Astrocyte of the spinal cord (primary cell): ENCODE measurements around the gene HID1.

ENCODE experiments used
- DNase-seq: peaks from one replicate; pipeline ENCODE4 v3.0.0; 2011; ENCODE audit warnings: low read depth, low spot score
- H3K4me3 ChIP-seq: 2 replicates; pipeline ENCODE4 v1.5.1; 2011; ENCODE audit warnings: low read depth, mild to moderate bottlenecking, low read length, moderate library complexity
- in situ Hi-C: cut with HindIII; loops from 2 replicates; pipeline ENCODE4 v1.10.0; 2017; ENCODE audit warnings: low sequenced_read_pairs
- TF ChIP-seq, protein P1 (sequence below): IDR thresholded peaks from 2 replicates; pipeline ENCODE4 v1.5.1; 2012; ENCODE audit warnings: low read depth, mild to moderate bottlenecking, low read length, inconsistent platforms

The HID1 gene

GRCh38 chr17:74925242-74925641 lies 47.3 kb downstream of the HID1 start:
- in situ Hi-C loops = no loop called here
- no peak for DNase-seq
- TF ChIP-seq, protein P1, sequence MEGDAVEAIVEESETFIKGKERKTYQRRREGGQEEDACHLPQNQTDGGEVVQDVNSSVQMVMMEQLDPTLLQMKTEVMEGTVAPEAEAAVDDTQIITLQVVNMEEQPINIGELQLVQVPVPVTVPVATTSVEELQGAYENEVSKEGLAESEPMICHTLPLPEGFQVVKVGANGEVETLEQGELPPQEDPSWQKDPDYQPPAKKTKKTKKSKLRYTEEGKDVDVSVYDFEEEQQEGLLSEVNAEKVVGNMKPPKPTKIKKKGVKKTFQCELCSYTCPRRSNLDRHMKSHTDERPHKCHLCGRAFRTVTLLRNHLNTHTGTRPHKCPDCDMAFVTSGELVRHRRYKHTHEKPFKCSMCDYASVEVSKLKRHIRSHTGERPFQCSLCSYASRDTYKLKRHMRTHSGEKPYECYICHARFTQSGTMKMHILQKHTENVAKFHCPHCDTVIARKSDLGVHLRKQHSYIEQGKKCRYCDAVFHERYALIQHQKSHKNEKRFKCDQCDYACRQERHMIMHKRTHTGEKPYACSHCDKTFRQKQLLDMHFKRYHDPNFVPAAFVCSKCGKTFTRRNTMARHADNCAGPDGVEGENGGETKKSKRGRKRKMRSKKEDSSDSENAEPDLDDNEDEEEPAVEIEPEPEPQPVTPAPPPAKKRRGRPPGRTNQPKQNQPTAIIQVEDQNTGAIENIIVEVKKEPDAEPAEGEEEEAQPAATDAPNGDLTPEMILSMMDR = no peak
- no peak overlapping the region for H3K4me3 ChIP-seq

DNA sequence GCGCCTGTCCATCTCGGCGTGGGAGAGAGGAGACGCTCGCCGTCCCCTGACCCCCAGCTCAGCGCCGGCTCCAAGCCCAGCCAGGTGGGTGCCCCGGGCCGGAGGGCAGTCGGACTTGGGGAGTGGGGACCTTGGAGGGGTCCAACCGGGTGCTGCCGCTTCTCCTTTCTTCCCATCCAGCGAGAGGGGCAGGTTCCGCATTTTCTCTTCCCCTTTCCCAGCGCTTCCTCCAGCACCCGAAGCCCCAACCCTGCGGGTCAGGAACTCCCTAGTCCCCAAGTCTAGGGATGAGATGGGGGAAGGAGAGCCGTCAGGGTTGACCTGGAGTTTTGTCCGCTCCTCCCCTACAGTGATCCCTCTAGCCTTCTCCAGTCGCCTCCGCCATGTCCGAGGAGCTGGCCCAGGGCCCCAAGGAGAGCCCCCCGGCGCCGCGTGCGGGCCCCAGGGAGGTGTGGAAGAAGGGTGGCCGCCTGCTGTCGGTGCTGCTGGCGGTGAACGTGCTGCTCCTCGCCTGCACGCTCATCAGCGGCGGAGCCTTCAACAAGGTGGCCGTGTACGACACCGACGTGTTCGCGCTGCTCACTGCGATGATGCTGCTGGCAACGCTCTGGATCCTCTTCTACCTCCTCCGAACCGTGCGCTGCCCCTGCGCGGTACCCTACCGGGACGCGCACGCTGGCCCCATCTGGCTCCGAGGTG lies 48.2 kb downstream of the HID1 start, which contains the start of gene OTOP2:
OTOP2 (plus strand) TSS at position 24 of the 699 bp plus-strand sequence; CDS start at position 384, 360 bp downstream.
- TF ChIP-seq, protein P1 = no peak
- in situ Hi-C loops = no loop called here
- peak within 1 kb of the TSS; percentile 12 for H3K4me3 ChIP-seq
- DNase-seq = no peak

- DNase-seq = peak; percentile 8
- TF ChIP-seq, protein P1 = peak; percentile 66
- peak overlapping the region; percentile 12 for H3K4me3 ChIP-seq
- in situ Hi-C loops = no loop called here
Measured at GRCh38 chr17:74923538-74924249, 48.9 kb downstream of the HID1 start.

DNA sequence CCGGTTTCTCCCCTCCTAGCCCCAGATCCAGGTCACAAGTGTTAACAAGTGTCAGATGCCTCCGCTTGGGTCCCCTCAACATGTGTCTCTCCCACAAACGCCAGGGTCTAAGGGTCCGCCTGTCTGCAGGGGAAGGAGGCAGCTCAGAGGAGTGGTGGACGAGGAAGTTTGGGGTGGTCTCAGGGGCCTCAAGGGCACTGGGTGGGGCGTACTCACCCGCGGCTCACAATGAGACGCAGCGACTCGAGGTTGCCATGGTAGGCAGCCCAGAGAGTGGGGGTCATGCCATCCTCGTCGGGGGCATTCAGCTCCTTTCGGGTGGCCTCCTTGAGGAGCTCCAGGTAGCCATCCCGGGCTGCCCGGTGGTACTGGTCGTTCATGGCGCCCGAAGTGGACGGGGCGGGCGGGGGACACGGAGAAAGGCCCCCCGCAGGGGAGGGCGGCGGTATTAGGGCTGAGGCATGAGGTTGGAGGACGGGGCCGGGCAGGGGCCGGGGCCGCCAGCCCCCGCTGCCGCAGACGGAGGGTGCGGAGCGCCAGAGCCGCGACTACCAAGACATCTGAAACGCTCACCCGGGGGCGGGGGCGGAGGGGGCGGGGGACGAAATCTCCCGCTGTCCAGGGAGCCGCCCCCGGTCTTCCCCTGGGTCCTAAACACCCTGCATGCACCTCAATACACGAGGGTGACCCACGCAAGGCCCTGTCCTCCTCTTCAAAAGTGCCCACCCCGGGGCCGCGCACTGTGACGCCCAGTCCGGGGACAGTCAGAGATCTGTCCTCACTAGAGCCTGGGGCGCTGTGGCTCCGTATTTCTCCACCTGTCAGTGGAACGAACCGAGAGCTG lies 49.6 kb downstream of the HID1 start, which contains the start of gene USH1G:
USH1G (minus strand) TSS at position 562 of the 844 bp plus-strand sequence; CDS start at position 380, 182 bp downstream.
- H3K4me3 ChIP-seq = peak within 1 kb of the TSS; percentile 12
- TF ChIP-seq, protein P1 = no peak
- DNase-seq = no peak
- in situ Hi-C loops = no loop called here

DNA sequence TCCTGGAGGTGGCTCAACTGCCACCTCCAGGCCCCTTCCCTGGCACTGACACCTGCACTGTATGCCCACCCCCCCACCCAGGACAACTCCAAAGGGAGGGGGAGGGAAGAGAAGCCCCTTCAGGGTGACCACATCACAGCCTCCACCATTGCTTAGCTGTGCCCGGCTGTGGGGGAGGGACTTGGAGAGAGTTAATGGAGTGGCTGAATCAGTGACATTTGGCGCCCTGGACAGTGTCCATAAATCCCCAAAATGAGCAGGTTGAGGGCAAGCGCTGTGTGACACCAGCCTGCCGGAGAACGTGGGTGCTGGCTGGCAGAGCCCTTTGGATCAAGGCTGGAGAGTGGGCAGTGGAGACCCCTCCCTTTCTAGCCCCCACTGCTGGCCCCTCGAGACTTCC lies 50.4 kb downstream of the HID1 start:
- in situ Hi-C loops = no loop called here
- DNase-seq = no peak
- H3K4me3 ChIP-seq = no peak overlapping the region
- TF ChIP-seq, protein P1 = no peak

DNA sequence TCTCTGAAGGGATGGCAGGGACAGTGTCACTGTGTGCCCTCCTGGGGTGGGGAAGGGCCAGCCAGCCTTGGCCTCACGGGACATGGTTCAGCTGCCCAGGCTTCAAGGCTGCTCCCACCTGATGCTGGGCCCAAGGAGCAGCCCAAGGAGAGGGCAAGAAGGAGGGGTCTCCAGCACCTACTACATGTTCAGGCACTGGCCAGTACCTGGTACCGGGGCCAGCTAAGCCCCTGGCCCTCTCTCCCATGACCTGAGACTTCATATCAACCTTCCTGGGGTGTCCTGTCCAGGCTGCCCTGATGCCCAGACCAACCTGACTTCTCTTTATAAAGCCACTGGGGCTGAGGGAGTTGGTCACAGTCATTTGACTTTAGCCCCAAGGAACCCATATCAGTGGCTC lies 50.8 kb downstream of the HID1 start:
- in situ Hi-C loops = no loop called here
- TF ChIP-seq, protein P1 = no peak
- DNase-seq = no peak
- H3K4me3 ChIP-seq = no peak overlapping the region
